Stimulated activated CD8-positive, alpha-beta memory T cell treated with anti-CD3 and anti-CD28 coated beads, Interleukin-4, amount 100 ng/mL, for 24 hours (primary cell): ENCODE results near the gene ADRA1B.
"Not testable (repeated sequence)": the region's sequence is repeated elsewhere in the genome, so short reads cannot be mapped to it uniquely, and the experiment has no call there.

Source experiments
- DNase-seq: peaks from one replicate; pipeline ENCODE4 v3.0.0-alpha.2; 2020; ENCODE audit warnings: low read depth

The ADRA1B gene

DNA sequence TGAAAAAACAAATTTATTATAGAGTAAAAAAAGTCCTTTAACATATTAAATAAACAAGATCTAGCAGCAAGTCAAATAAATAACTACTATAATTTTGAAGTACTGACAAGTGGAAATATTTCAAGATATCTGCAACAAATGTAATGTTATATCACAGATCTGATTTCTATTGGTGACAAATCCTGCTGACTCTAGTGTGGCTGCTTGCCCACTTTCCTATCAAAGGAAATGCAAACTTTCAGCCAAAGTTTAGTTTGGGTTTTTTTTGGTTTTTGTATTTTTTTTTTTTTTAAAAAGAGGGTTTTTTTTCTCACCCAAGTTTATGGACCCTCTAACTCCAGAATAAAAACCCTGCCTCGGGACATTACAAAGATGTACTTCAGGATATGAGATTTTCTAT is 12.9 kb downstream of the ADRA1B start:
- DNase-seq, result no peak

DNA sequence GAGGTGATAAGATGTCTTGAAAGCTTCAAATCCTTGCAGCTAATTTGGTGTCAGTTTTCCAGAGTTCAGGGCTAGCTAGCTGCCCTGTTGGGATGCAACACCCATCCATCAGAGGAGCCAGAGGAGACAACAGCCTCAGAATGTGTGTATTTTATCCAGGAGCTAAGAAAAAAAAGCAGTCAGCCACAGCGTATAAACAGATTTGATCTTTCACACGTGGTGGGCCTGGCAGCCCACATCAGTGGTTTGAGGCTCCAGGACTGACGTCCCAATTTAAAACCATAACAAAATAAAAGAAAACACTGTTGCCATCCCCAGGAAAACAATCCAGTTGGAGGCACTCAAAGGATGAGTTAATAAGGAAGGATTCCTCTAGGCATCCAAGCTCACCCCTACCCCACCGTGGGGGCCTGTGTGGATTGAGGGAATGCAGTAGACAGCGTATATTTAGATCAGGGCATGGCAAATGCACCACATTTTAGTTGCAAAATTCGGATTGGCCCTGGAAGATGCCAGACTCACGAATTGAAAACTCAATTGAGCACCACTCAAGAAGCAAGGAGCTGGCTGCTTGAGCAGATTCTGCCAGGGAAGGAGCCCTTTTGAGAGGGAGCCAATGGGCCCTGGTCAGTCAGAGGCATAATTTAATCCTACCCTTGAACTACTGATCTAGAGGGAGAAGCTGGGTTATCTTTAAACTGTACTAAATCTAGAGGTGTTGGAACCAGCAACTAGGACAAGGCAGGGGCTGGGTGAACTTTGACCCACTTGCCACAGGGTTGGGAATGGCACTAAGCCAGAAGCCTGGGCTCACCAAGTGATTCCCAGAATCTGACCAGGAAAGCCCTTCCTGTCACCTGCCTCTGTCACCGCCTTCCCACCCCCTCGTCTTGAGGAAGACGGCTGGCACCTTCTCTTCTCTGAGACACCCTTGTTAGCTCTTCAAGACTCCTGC is 17.5 kb downstream of the ADRA1B start:
- DNase-seq, result no peak

DNA sequence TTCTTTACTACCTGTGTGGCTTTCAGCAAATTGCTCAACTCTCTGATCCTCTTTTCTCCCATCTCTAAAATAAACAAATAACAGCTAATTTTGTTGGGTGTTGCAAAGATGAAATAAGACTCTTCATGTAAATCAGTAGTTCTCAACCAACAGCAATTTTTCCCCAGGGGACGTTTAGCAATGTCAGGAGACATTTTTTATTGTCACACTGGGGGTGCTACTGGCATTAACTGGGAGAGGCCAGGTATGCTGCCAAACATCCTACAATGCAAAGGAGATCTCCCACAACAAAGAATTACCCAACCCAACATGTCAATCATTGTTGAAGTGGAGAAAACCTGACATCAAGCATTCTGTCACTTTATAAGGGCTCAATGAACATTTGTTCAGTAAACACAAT is 19.7 kb downstream of the ADRA1B start:
- no peak for DNase-seq

DNA sequence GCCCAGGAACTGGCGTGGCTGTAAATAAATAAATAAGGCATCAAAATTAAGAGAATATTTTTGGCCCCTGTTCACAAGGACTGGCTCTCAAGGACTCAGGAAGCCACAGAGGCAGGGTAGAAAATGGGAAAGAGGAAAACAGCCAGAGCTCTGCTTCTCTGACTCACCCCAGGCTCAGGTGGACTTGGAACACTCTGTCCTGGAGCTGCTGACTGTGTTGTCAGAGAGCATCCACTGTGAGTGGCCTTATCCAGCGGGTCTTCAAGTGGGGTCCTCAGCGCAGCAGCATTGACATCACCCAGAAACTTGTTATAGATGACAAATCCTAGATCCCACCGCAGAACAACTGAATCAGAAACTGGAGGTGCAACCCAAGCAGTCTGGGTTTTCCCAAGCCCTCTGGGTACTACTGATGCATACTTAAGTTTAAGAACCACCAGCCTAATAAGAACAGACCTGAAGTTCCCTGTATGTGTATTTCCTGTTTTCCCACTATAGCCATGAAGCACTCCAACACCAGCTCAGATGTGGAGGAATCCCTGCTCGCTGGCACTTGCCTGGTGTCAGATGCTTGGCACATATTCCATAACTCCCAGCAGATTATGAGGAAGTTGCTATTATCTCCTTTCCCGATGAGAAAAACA is 20.5 kb downstream of the ADRA1B start:
- DNase-seq, result no peak

DNA sequence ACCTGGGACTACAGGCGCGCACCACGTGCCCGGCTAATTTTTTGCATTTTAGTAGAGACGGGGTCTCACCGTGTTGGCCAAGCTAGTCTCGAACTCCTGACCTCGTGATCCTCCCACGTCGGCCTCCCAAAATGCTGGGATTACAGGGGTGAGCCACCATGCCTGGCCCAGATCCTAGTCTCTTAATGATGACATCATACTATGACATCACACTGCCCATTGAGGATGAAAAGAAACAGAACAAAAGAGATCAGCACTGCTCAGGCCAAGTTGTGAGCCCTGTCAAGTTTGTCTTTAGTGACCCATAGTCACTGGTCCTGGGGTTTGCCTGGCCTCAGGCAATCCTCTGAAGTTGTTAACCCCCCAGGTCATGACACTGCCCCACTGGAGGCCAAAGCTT is 21.3 kb downstream of the ADRA1B start:
- DNase-seq, result no peak

DNA sequence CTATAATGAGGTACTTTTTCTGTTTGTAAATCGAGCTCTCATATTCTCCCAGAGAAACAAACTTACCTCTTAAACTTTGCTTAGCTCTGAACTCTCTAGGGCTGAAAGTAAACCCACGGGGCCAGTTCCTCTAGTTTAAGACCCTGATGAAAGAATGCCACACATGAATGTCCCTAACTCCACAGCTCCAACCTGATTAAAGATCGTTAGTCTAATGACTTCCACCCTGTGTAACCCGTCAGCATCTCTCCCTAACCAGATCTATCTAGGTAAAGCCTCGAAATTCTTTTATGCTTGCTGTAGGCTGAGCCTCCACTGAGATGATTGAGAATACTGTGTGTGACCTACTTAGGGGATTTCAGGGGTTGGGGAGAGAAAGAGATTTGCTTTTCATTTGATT is 27.0 kb downstream of the ADRA1B start:
- DNase-seq, result no peak

DNA sequence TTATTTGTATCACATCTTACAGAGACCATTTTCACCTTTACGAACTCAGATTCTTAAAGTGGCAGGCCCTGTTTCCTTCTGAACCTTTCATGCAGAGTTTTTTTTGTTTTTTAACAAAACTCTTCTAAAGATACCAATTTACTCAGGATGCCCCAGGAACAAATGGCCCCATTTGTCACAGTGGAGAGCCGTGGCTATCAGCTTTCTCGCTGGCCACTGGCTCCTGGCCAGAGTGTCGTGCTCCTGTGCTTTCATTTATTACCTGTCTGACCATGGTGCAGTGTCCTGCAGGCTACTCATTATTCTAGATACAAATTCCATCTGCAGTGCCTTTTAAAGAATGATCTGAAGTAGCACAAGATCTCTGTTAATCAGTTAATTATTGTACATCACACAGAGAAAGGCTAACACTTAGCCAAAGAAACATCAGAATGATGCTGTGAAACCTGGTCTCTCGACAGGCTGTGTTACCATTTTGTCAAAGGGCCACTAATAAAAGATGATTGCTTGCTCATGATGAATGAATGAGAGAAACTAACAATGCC is 27.8 kb downstream of the ADRA1B start:
- DNase-seq, result no peak

DNA sequence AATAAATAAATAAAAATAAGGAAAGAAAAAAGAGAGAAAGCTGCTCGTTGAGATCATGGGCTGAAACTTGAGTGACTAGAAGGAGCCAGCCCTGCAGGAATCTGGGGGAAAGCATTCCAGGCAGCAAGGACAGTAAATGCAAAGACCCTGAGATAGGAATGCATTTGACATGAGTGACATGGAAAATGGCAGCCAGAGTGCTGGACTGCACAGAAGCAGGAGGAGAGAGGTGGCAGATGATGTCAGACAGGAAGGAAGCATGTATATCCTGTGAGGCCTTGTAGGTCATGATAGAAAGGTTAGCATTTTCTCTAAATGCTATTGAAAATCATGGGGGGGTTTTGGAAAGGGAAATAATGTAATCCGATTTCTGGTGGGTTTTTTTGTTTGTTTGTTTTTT is 29.1 kb downstream of the ADRA1B start:
- no peak for DNase-seq

DNA sequence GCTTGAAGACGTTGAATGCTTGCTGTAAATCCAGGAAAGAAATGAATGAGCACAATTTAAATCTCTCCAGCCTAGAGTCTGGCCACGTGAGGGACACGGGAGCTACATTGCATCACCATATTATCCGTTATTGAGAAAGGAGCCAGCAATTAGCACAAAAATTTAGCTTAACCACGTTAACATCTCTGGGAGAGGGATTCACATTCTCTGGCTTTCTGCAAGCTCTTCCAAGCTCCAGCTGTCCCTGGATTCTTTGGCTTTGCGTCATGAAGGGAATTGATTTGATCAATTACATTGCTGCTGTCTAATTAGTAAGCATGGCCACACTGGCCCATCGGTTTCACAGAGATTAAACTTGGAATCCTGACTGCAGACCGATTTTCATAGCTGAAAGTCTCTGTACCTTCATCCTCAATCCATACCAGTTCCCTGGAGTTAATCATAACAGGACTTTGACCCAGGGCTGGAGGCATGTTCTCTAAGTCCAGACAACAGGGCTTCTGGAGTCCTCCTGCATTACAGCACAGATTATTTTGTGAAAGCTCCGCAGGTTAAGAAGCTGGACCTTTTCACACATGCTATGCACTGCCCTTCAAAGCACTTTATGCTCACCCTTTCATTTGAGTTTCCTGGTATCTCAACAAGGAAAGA is 31.6 kb downstream of the ADRA1B start:
- no peak for DNase-seq

DNA sequence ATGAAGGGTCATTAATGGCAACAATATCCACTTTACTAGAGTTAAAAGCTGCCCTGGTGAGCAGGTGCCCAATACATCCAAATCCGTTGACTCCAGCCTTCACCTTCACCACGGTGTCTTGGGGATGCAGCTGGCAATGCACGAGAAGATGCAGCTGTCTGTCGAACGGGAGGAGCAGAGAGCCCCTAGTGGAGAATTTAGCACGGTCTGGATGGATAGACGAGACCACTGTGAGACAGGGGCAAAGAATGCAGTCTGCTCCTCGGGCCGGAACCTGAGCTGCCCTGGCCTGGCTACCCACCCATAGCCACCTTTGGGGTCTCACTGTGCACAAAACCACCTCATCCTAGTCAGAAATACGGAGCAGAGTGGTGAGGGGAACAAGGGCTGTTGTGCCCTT is 35.1 kb downstream of the ADRA1B start:
- no peak for DNase-seq

DNA sequence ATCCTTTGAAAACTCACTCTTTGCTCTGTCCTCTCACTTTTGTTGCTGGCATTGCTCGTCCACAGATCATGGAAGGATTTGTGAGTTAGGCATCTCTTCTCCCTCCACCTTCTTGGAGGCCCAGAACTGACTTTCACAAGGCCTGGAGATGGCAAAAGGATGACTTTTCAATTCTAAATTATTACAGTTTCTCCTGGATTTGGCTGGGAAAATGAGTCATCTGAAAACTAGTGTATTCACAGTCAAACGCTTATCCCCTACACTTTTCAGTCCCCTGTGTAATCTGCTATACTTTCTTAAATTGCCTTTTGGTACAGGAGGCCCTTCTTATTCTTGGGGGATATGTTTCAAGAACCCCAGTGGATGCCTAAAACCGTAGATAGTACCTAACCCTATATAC is 35.6 kb downstream of the ADRA1B start:
- DNase-seq, result no peak

DNA sequence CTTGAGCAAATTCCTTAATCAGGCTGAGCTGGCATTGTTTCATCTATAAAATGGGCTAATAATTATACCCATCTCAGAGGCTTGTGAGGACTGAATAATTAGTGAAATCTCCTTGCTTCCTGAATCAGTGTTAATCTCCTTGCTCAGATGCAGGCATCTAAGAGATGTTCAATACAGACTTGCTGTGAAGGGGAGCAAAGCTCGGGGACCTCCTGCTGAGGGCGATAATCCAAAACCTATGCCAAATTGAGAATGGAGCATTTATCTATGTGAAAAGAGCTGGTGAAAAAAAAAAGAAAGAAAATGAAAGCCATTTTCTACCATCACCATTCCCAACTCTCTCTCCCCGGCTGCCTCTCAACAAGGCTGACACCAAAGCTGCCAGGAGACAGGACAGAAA is 37.3 kb downstream of the ADRA1B start:
- DNase-seq, result no peak

DNA sequence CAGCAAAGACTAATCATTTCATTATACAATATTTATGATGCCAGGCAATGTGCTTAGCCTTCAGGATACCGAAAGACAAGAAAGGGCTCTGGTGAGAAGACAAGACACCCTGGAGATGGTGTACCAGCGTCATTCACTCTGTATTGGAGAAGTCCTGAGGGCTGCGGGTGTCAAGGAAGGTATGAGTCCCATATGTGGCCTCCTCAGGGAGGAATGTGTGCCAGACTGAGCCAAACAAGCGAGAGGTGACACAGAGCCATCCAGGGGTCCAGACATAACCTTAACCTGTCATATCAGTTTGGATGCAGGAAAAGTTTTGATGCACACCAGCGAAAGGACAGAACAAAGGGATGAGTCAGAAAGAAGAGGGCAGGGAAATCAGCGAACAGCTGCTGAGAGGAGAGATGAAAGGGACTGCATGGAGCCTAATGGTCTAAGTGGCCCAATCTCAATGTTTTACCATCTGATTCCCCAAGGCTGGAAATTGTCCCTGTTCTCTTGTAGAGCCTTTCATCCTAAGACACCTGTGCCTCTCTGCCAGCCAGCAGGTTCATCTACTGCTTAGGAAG is 38.9 kb downstream of the ADRA1B start:
- DNase-seq, result no peak

DNA sequence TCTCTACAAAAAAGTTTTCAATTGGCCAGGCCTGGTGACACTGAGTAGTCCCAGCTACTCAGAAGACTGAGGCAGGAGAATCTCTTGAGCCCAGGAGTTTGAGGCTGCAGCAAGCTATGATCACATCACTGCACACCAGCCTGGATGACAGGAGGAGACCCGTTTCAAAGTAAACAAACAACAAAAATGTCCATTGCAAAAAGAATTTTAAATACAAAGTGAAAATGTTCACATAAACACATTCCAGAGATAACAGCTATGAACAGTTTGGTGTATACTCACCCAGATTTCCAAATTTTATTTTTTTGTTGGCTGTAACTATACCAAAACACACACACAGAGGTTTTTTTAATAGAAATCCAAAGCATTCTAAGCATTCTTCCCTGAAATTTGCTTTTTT is 39.8 kb downstream of the ADRA1B start:
- DNase-seq, result no peak

DNA sequence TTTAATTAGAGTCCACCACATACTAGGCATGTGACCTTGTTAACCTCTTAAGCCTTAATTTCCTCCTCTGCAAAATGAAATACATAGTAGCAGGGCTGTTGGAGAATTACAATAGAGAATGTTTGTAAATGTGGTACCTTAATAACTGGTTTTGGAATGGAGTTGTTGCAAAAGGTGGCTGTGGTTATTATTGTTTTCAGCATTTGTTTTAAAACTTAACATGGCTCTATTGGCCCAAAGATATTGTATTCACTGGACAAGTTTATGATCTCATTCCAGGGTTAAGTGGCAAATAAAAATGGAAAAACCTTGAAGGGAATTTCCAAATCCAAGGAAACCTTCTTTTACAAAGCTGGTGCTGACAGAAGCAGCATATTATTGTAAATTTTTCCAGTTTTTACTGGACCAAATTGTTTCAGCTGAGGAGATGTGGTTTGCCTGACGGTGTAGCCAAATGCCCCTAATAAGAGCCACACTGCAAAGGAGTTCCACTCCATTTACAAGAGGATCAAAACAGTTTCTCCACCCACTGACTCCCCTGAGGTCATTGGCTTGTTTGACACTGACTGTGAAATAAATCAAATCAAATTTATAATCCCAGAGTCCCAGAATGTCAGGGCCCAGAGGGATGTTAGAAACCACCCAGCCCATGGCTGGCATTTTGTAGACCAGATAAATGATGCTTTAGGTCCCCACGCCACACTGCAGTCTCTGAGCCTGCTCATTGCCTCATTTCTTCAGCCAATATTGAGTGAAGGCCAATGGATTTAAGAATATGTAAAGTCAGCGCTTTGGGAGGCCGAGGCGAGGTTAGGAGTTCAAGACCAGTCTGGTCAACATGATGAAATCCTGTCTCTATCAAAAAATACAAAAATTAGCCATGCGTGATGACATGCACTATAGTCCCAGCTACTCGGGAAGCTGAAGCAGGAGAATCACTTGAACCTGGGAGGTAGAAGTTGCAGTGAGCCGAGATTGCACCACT is 45.2 kb downstream of the ADRA1B start:
- DNase-seq, result no peak

DNA sequence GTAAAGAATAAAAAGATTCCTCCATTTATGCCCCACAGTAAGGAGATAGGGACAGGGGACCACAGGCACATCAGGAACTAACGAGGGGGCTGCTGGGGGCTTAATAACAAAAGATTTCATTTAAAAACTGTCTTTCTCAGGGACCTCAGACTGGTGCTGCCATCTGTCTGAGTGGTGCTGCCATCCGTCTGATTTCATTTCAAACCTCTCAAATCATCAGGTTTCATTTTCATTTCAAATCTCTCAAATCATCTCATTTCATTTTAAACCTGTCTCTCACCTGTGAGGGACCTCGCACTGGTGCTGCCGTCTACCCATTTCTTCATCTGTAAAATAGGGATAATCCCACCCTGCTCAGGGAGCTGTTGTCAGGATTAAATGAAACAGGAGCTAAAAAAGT is 45.9 kb downstream of the ADRA1B start:
- DNase-seq, result no peak

DNA sequence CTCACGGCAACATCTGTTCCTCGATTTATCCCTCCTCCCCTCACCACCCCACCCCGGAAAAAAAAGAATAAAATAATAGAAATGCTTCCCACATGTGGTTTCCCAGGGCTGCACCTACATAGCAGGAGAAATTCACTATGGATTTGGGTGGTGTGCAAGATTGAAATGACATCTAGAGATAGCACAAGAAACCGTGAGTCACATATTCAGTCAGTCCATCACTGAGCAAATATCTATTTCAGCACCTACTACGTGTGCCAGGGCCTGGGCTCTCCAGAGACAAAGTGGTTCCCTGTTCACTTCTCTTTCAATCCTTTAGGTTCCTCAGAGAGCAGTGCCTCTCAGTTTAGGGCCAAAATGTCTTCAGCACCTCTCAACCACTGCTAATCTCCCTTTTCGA is 47.7 kb downstream of the ADRA1B start:
- DNase-seq, result no peak

DNA sequence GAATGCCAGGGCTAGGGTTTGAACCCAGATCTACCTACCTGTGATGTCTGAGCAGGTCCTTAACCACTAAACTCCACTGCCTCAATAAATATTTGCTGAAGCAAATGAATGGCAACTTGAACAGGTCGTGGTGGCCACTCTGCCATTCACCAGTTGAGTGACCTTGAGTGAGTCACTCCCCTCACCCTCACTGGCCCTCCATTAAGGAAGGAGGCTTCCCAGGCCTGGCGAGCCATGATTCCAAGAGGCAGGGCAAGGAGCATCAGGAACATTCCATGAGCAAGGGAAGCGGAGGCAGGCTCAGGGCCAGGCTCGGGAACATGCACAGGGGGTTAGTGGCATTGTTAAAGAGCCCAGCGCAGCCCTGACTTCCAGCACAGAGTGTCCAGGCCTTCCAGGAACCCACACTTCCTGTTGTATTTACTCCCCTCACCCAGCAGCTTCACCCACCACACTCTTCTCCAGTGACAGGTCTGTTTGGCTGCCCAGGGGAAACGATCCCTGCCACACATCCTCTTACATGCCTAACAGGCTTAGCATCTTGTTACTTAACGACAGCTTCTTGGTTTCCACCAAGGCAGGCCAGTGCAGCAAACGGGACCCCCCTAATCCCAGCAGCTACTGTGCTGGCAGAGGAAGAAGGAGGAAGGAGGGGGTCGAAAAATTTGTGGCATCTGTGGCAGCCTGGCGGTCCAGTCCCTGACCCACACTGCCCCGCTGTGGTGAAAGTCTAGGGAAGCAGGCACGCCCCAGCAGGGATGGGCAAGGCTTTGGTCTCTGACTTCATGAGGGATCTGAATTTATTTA is 49.0 kb downstream of the ADRA1B start:
- DNase-seq, result no peak

DNA sequence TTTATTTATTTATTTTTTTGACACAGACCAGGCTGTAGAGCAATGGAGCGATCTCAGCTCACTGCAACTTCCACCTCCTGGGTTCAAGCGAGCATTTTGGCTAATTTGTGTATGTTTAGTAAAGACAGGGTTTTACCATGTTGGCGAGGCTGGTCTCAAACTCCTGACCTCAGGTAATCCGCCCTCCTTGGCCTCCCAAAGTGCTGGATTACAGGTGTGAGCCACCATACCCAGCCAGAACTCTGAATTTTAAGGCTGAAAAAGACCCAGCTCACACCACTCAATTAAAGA is 49.5 kb downstream of the ADRA1B start:
- DNase-seq, result not testable (repeated sequence)

DNA sequence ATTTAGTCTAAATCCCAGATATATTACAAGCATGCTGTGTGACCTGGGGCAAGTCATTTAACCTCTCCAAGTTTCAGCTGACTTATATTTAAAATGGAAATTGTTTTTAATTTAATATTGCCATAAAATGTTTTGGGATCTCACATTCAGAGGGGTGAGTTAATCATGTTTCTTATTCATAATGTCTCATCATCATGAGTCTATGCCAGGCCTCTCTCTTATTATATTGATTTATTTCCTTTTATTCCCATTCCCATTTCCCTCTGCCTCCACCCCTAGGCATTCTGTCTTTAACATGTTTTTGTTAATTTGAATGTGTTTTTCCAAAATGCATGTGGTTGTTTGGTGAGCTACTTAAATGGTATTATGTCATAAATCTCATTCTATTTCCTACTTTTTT is 53.7 kb downstream of the ADRA1B start:
- DNase-seq, result no peak

DNA sequence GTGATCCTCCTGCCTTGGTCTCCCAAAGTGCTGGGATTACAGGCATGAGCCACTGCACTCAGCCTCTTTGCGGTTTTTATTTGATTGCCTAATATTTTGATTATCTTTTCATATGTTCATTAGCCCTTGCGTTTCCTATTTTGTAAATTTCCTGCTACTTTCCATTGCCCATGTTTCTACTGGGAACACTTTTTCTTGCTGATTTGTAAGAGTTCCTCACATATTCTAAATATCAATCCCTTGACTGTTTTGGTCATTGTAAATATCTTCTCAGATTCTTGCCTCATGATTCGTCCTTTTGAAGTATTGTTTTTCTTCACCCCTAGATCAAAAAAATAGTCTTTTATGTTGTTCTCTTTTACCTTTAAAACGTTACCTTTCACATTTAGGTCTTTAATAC is 54.8 kb downstream of the ADRA1B start:
- DNase-seq, result no peak
